Peyer's patch (tissue), 4 donors: ENCODE results near the gene KCND2. TPM values are rescaled to one million over a fixed set of nuclear protein-coding genes. Genes with fewer than 3 reads are reported as not detected.

Source experiments
- DNase-seq, 3 donors: peaks; one replicate each; pipeline ENCODE4 v3.0.0-alpha.2; 2017 to 2019
- H3K27ac ChIP-seq, 4 donors: fragments of 200-600 bp; sonication (generic); one replicate each; pipeline ENCODE4 v1.5.1; 2016 to 2019
- H3K27me3 ChIP-seq, 2 donors: fragments of 200-600 bp; sonication (generic); one replicate each; pipeline ENCODE4 v1.5.1; 2019
- H3K36me3 ChIP-seq, 3 donors: fragments of 200-600 bp; sonication (generic); one replicate each; pipeline ENCODE4 v1.5.1; 2016 to 2019
- H3K4me1 ChIP-seq, 4 donors: fragments of 200-600 bp; sonication (generic); one replicate each; pipeline ENCODE4 v1.5.1; 2016 to 2019
- H3K4me3 ChIP-seq, 4 donors: fragments of 200-600 bp; sonication (generic); 1 replicate in 3 of 4; 2 replicates in 1 of 4; pipeline ENCODE4 v1.5.1; 2016 to 2019; ENCODE audit warnings: mild to moderate bottlenecking in 1 of 4
- H3K9me3 ChIP-seq, 4 donors: fragments of 200-600 bp; sonication (generic); one replicate each; pipeline ENCODE4 v1.5.1; 2016 to 2019; ENCODE audit warnings: mild to moderate bottlenecking in 1 of 4
- POLR2A ChIP-seq, 2 donors: fragments of 450-650 bp; IDR thresholded peaks; one replicate each; pipeline ENCODE4 v1.5.1; 2017; ENCODE audit warnings: antibody characterized with exemption in 2 of 2, mild to moderate bottlenecking in 2 of 2, moderate library complexity in 2 of 2
- total RNA-seq, 4 donors: library from RNA; depleted of rRNA; stranded (reverse); fragments of >200 nt; gene quantifications; one replicate each; pipeline ENCODE4 v1.1.0, GENCODE V29; 2016
- TF ChIP-seq, protein P1 (sequence below), 6 experiments: fragments of 450-650 bp in 4 of 6; fragments of 200-600 bp in 2 of 6; sonication (generic) in 1 of 6; IDR thresholded peaks; one replicate each; pipeline ENCODE4 v1.5.1; 2017 to 2019; ENCODE audit warnings: antibody characterized with exemption in 6 of 6, mild to moderate bottlenecking in 3 of 6, moderate library complexity in 1 of 6

KCND2 gene
- total RNA-seq, 4 donors from 2014 or later, result 0.54 TPM; not detected in 3

DNA sequence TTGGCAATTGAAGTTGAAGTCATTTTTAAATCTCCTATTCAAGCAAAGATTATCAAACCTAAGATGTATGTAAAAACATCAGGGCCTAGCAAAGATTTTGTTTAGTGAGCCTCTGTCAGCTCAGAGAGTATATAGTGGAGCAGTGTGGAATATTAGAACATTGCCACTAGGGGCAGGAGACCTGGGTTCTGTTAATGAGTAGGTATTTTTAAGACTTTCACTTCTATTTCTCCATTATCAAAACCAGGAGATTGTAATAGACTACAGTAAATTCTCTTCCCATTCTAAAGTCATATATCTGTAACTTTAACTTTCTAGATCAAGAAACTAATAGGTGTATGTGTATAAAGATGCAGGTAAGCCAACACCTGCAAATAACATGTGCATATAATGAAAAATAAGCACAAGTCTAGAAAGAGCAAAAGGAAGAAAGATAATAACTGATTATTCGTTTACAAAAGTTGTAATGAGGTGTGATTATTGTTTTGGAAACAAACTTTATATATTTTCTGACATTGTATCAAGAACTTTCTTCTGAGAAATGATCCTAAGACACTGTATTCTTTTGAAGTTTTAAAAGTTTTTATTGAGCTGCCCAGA is 64.4 kb downstream of the KCND2 start:
- no peaks in the 10 kb centered on the region for H3K27me3 ChIP-seq
- DNase-seq, result no peak
- H3K9me3 ChIP-seq, result no peaks in the 10 kb centered on the region
- H3K4me1 ChIP-seq, result no peaks in the 10 kb centered on the region
- H3K4me3 ChIP-seq, result no peak overlapping the region
- no peaks in the 10 kb centered on the region for H3K36me3 ChIP-seq
- no peak for TF ChIP-seq POLR2A (IDR thresholded peaks at IDR 0.05)
- TF ChIP-seq, protein P1, sequence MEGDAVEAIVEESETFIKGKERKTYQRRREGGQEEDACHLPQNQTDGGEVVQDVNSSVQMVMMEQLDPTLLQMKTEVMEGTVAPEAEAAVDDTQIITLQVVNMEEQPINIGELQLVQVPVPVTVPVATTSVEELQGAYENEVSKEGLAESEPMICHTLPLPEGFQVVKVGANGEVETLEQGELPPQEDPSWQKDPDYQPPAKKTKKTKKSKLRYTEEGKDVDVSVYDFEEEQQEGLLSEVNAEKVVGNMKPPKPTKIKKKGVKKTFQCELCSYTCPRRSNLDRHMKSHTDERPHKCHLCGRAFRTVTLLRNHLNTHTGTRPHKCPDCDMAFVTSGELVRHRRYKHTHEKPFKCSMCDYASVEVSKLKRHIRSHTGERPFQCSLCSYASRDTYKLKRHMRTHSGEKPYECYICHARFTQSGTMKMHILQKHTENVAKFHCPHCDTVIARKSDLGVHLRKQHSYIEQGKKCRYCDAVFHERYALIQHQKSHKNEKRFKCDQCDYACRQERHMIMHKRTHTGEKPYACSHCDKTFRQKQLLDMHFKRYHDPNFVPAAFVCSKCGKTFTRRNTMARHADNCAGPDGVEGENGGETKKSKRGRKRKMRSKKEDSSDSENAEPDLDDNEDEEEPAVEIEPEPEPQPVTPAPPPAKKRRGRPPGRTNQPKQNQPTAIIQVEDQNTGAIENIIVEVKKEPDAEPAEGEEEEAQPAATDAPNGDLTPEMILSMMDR (IDR thresholded peaks at IDR 0.05), result no peak
- H3K27ac ChIP-seq, result no peak overlapping the region

DNA sequence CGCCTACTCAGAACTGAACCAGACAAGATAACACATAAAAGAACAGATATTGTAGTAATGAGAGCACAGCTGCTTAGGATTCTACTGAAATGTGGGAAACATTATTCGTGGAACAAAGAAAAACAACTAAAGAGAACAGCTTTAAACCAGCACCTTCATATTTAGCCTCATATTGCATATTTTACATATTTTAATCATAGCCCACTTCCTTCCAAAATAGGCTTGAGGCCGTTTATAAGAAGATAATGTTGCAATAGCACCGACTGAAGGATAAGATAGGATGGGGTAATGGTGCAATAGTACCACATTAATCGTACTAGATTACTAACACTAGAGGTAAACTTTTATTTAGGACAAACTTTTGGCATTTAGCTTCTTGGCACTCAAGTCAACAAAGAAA is 71.3 kb downstream of the KCND2 start:
- no peaks in the 10 kb centered on the region for H3K9me3 ChIP-seq
- H3K4me3 ChIP-seq, result no peak overlapping the region
- TF ChIP-seq POLR2A (IDR thresholded peaks at IDR 0.05), result no peak
- TF ChIP-seq, protein P1 (IDR thresholded peaks at IDR 0.05), result no peak
- H3K27me3 ChIP-seq, result no peaks in the 10 kb centered on the region
- H3K36me3 ChIP-seq, result no peaks in the 10 kb centered on the region
- H3K4me1 ChIP-seq, result no peaks in the 10 kb centered on the region
- DNase-seq, result no peak
- no peak overlapping the region for H3K27ac ChIP-seq

DNA sequence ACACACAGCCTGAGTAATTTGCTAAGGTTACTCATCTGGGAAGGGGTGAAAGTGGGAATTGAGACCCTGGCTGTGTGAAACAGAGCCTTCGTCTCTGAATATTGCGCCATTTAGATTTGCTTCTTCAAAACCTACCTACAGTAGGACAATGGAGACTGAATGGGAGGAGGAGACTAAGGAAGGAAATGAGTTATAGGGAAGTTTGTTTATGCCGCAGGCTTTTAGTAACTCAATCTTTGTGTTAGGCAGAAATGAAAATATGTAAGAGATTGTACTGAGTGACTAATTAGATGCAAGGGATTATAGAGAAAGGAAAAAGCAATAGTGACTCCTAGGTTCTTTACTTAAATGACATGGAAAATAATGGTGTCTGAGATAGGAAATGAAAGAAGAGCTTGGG is 80.2 kb downstream of the KCND2 start:
- Histone ChIP-seq H3K36me3 (no peaks in the 10 kb centered on the region), H3K9me3 (no peaks in the 10 kb centered on the region), H3K4me1 (no peaks in the 10 kb centered on the region), H3K27me3 (no peaks in the 10 kb centered on the region), H3K27ac (no peak overlapping the region), H3K4me3 (no peak overlapping the region)
- DNase-seq, result no peak
- TF ChIP-seq POLR2A (IDR thresholded peaks at IDR 0.05), result no peak
- TF ChIP-seq, protein P1 (IDR thresholded peaks at IDR 0.05), result no peak

DNA sequence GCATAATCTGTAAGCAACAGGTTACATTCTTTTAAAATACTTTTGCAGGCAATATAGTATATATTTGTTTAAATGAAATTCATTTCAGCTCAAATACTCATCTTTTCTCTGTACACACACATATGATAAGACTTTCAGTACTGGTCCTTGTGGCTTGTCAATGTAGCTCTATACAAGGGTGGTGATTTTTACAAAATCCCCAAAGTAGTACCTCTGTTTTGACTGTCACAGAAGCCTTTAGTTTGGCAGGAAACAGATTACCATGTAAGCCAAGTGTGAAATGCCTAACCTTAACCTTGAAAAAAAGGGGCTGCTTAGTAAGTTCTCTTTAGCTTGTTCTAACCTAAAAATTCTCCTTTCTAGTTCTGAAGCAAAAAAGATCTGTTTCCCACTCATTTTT is 87.9 kb downstream of the KCND2 start:
- no peak for DNase-seq
- Histone ChIP-seq H3K36me3 (no peaks in the 10 kb centered on the region), H3K9me3 (no peaks in the 10 kb centered on the region)

DNA sequence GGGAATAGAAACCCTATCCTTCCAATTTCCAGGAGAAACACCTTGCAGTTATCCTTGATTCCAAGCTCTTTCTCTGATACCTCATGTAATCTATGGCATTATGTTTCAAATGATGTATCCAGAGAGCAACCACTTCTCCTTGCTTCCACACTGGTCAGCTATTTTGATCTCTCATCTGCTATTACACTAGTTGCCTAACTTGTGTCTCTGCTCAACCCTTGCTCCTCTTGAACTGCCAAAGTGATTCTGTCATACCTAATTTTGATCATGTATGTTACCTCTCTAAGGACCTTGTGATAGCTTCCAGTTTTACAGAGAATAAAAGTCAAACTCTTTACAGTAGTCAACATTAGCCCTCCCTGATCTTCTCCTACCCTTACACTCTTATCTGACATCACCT is 90.4 kb downstream of the KCND2 start:
- no peak overlapping the region for H3K27ac ChIP-seq
- no peaks in the 10 kb centered on the region for H3K27me3 ChIP-seq
- H3K9me3 ChIP-seq, result no peaks in the 10 kb centered on the region
- no peak overlapping the region for H3K4me3 ChIP-seq
- TF ChIP-seq, protein P1 (IDR thresholded peaks at IDR 0.05), result no peak
- no peak for TF ChIP-seq POLR2A (IDR thresholded peaks at IDR 0.05)
- H3K36me3 ChIP-seq, result no peaks in the 10 kb centered on the region
- no peaks in the 10 kb centered on the region for H3K4me1 ChIP-seq
- no peak for DNase-seq

More for the DNA sequence above, 87.9 kb downstream of the KCND2 start:
- Histone ChIP-seq H3K27me3 (no peaks in the 10 kb centered on the region), H3K27ac (no peak overlapping the region), H3K4me1 (no peaks in the 10 kb centered on the region), H3K4me3 (no peak overlapping the region)
- no peak for TF ChIP-seq POLR2A (IDR thresholded peaks at IDR 0.05)
- TF ChIP-seq, protein P1 (IDR thresholded peaks at IDR 0.05), result no peak

DNA sequence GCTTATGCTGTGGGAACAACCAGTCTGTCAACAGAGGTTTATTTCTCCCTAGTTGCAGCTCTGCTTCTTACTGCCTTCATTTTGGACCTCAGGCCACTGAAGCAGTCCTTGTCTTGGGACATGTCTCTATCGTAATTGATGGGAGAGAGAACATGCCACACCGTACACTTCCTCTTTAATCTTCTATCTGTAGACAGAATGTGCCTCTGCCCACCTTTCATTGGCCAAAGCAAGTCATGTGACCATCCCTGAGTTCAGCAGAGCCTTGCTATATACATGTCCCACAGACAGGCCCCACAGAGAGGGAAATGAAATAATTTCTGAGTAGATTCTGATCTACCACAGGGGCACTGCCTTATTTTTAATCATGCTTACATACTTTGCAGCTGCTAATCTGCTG is 98.0 kb downstream of the KCND2 start:
- H3K36me3 ChIP-seq, result no peaks in the 10 kb centered on the region
- H3K4me3 ChIP-seq, result no peak overlapping the region
- no peak overlapping the region for H3K27ac ChIP-seq
- no peak for DNase-seq
- no peaks in the 10 kb centered on the region for H3K27me3 ChIP-seq
- TF ChIP-seq, protein P1 (IDR thresholded peaks at IDR 0.05), result no peak
- no peak for TF ChIP-seq POLR2A (IDR thresholded peaks at IDR 0.05)
- H3K9me3 ChIP-seq, result no peaks in the 10 kb centered on the region
- no peaks in the 10 kb centered on the region for H3K4me1 ChIP-seq
